ENCODE results near the gene PLD5. TPM values are rescaled to one million over a fixed set of nuclear protein-coding genes. Genes with fewer than 3 reads are reported as not detected.

The PLD5 gene
- total and polyA plus RNA-seq, 3 donors from 2014 or later, result 0.63 to 1.7 (median 0.81) TPM

DNA sequence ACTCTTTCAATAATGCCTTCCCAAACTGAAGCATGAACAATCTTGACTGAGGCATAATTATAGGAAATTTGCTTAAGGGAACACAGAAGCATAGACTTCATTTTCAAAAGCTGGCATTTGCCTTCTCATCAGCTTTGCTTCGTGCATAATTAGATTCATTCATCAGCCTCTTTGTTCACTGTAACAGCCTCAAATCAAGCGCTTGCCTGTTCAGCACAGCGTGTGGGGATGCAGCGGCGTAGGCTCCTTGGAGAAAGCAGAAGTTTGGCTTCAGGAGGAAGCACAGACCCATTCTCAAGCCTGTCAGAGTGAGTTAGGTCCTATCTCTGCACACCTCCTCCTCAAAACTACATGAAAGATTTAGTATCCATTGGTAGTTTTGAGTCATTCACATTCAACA, 279.2 kb downstream of the PLD5 start:
- WGBS, 2 donors, result 79% methylated on average over 5 of the region's 5 CpGs

DNA sequence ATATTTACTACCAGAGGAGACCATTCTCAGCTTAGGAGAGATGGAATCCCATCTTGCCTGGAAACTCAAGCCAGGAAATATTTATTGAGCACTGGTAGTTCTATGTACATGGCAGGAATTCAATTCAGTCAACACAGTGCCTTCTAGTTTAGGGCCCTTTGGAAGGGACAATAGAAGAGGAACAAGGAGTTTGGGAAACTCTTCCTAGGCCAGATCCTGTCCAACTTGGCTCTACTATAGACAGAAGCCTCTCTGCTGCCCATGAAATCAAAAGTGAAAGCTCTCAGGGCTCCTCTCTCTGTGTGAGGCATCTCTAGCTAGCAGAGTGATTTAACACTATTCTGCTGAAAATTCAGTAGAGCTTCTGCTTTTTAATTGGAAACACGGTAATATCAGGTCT, 281.0 kb downstream of the PLD5 start:
- H3K9me3 ChIP-seq, result no peaks in the 10 kb centered on the region
- TF ChIP-seq, protein P1, sequence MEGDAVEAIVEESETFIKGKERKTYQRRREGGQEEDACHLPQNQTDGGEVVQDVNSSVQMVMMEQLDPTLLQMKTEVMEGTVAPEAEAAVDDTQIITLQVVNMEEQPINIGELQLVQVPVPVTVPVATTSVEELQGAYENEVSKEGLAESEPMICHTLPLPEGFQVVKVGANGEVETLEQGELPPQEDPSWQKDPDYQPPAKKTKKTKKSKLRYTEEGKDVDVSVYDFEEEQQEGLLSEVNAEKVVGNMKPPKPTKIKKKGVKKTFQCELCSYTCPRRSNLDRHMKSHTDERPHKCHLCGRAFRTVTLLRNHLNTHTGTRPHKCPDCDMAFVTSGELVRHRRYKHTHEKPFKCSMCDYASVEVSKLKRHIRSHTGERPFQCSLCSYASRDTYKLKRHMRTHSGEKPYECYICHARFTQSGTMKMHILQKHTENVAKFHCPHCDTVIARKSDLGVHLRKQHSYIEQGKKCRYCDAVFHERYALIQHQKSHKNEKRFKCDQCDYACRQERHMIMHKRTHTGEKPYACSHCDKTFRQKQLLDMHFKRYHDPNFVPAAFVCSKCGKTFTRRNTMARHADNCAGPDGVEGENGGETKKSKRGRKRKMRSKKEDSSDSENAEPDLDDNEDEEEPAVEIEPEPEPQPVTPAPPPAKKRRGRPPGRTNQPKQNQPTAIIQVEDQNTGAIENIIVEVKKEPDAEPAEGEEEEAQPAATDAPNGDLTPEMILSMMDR (IDR thresholded peaks at IDR 0.05), result no peak
- no peak for TF ChIP-seq POLR2A (IDR thresholded peaks at IDR 0.05)
- no peaks in the 10 kb centered on the region for H3K4me1 ChIP-seq
- no peaks in the 10 kb centered on the region for H3K36me3 ChIP-seq (ENCODE audit: low read depth, missing control alignments)
- peak overlapping the region in 1 of 2 donors; percentile 52 for H3K27ac ChIP-seq
- intact Hi-C loops (cut with DNase I; ENCODE audit: low total_unique reads), result no loop called here
- no peak for DNase-seq
- WGBS, 2 donors, result 45 to 56% methylated on average over 1 of the region's 1 CpG
- H3K27me3 ChIP-seq, result no peaks in the 10 kb centered on the region
- no peak overlapping the region for H3K4me3 ChIP-seq

More for the DNA sequence above, 279.2 kb downstream of the PLD5 start:
- no peaks in the 10 kb centered on the region for H3K27me3 ChIP-seq
- DNase-seq, result no peak
- no peak overlapping the region for H3K4me3 ChIP-seq
- no peaks in the 10 kb centered on the region for H3K4me1 ChIP-seq
- no peak overlapping the region for H3K27ac ChIP-seq
- intact Hi-C loops (cut with DNase I; ENCODE audit: low total_unique reads), result no loop called here
- TF ChIP-seq, protein P1 (IDR thresholded peaks at IDR 0.05), result no peak
- TF ChIP-seq POLR2A (IDR thresholded peaks at IDR 0.05), result no peak
- H3K9me3 ChIP-seq, result no peaks in the 10 kb centered on the region
- H3K36me3 ChIP-seq (ENCODE audit: low read depth, missing control alignments), result no peaks in the 10 kb centered on the region

DNA sequence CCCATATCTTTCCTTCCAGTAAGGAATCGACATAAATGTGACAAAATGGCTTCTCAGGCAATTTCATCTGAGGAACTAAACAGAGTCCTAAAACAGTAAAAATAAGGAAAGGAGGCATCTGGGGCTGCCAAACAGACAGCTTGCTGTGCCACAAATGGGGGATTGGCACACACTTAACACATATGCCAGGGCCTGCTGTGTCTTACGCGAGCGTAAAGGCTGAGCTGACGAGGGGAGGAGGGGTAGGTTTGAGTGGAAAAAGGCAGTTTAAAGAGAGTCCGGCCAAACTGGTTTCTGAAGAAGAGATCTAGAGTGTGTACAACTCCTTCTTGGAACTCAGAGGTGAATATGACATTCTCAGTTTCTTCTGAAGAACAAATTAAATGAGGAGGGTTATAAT, 281.5 kb downstream of the PLD5 start:
- no peaks in the 10 kb centered on the region for H3K4me1 ChIP-seq
- 71% methylated on average over 6 of the region's 6 CpGs for WGBS, 2 donors
- intact Hi-C loops (cut with DNase I; ENCODE audit: low total_unique reads), result no loop called here
- H3K27ac ChIP-seq, result peak overlapping the region in 1 of 2 donors; percentile 52
- DNase-seq, result no peak
- H3K4me3 ChIP-seq, result no peak overlapping the region
- TF ChIP-seq, protein P1 (IDR thresholded peaks at IDR 0.05), result no peak
- no peak for TF ChIP-seq POLR2A (IDR thresholded peaks at IDR 0.05)
- H3K9me3 ChIP-seq, result no peaks in the 10 kb centered on the region
- H3K27me3 ChIP-seq, result no peaks in the 10 kb centered on the region
- H3K36me3 ChIP-seq (ENCODE audit: low read depth, missing control alignments), result no peaks in the 10 kb centered on the region

DNA sequence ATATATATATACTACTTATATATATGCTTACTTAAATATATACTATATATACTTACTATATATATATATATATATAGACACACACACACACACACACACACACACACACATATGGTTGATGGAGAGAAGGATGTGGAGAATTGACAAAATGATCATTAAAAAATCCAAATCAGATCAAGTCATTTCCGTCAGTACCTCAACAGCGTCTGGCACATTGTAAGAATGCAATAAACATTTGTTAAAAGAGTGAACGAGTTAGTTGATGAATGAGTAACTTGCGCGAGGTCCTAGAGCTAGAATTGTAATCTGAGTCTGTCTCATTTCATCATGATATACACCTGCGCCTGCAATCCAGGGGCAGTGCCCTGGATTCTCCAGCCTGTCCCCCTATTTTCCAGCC, 282.6 kb downstream of the PLD5 start:
- TF ChIP-seq POLR2A (IDR thresholded peaks at IDR 0.05), result no peak
- TF ChIP-seq, protein P1 (IDR thresholded peaks at IDR 0.05), result no peak
- no peak for DNase-seq
- intact Hi-C loops (cut with DNase I; ENCODE audit: low total_unique reads), result no loop called here
- no peaks in the 10 kb centered on the region for H3K9me3 ChIP-seq
- no peak overlapping the region for H3K4me3 ChIP-seq
- H3K27ac ChIP-seq, result no peak overlapping the region
- H3K27me3 ChIP-seq, result no peaks in the 10 kb centered on the region
- H3K36me3 ChIP-seq (ENCODE audit: low read depth, missing control alignments), result no peaks in the 10 kb centered on the region
- no peaks in the 10 kb centered on the region for H3K4me1 ChIP-seq
- 86 to 94% methylated on average over 6 of the region's 6 CpGs for WGBS, 2 donors

DNA sequence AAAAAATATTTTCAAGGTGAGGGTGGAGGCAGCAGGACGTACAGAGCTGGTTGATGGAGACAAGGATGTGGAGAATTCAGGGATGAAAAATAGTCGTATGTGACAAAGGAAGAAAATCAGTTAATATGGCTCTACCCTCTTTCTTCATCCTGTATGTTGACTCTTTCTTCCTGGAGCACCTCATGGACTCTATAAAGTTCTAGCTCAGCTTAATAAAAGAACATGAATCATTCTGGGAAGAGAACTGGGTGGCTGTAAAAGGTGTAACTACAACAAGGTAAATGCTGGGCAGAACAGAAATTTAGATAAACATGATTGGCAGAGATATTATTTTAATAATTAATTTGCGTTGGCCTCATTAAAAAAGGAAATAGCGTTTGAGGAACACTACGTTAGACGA, 283.8 kb downstream of the PLD5 start:
- no peak overlapping the region for H3K4me3 ChIP-seq
- DNase-seq, result no peak
- no peaks in the 10 kb centered on the region for H3K36me3 ChIP-seq (ENCODE audit: low read depth, missing control alignments)
- no peaks in the 10 kb centered on the region for H3K9me3 ChIP-seq
- H3K27ac ChIP-seq, result no peak overlapping the region
- intact Hi-C loops (cut with DNase I; ENCODE audit: low total_unique reads), result no loop called here
- TF ChIP-seq POLR2A (IDR thresholded peaks at IDR 0.05), result no peak
- TF ChIP-seq, protein P1 (IDR thresholded peaks at IDR 0.05), result no peak
- no peaks in the 10 kb centered on the region for H3K27me3 ChIP-seq
- 87 to 91% methylated on average over 6 of the region's 6 CpGs for WGBS, 2 donors
- no peaks in the 10 kb centered on the region for H3K4me1 ChIP-seq

All from testis (tissue), 3 donors.